H9 (cell line): ENCODE data around the gene SNAP47. TPM values are rescaled to one million over a fixed set of nuclear protein-coding genes. Genes with fewer than 3 reads are reported as not detected.

ENCODE experiments used
- DNase-seq: peaks from one replicate; pipeline ENCODE4 v3.0.0-alpha.2; 2017
- H2AFZ ChIP-seq: one replicate; pipeline ENCODE4 v1.6.1; 2013; ENCODE audit warnings: mild to moderate bottlenecking, low read length, control low read depth, moderate library complexity
- H2AK5ac ChIP-seq: 2 replicates; pipeline ENCODE4 v1.6.1; 2013; ENCODE audit warnings: low read length, control low read depth, mixed read lengths; ENCODE audit not compliant: insufficient read length
- H2BK120ac ChIP-seq: one replicate; pipeline ENCODE4 v1.6.1; 2013; ENCODE audit warnings: low read depth, mild to moderate bottlenecking, low read length, control low read depth, inconsistent platforms; ENCODE audit not compliant: poor library complexity, severe bottlenecking
- H2BK12ac ChIP-seq: 2 replicates; pipeline ENCODE4 v1.6.1; 2013; ENCODE audit warnings: low read length, control low read depth, mixed read lengths, low read depth; ENCODE audit not compliant: insufficient read length
- H2BK15ac ChIP-seq: 2 replicates; pipeline ENCODE4 v1.6.1; 2013; ENCODE audit warnings: low read depth, low read length, control low read depth
- H2BK20ac ChIP-seq: one replicate; pipeline ENCODE4 v1.6.1; 2013; ENCODE audit warnings: low read depth, mild to moderate bottlenecking, low read length, control low read depth, inconsistent platforms; ENCODE audit not compliant: poor library complexity, severe bottlenecking
- H2BK5ac ChIP-seq: 2 replicates; pipeline ENCODE4 v1.6.1; 2013; ENCODE audit warnings: low read length, control low read depth, mixed read lengths; ENCODE audit not compliant: insufficient read length
- H3K14ac ChIP-seq: 2 replicates; pipeline ENCODE4 v1.6.1; 2013; ENCODE audit warnings: low read length, control low read depth; ENCODE audit not compliant: insufficient read depth
- H3K18ac ChIP-seq: 2 replicates; pipeline ENCODE4 v1.6.1; 2013; ENCODE audit warnings: low read depth, mild to moderate bottlenecking, mixed read lengths, low read length, control low read depth; ENCODE audit not compliant: insufficient read length
- H3K23ac ChIP-seq: 2 replicates; pipeline ENCODE4 v1.6.1; 2013; ENCODE audit warnings: low read length, control low read depth, mixed read lengths, low read depth; ENCODE audit not compliant: insufficient read length
- H3K23me2 ChIP-seq: 2 replicates; pipeline ENCODE4 v1.6.1; 2013; ENCODE audit warnings: low read depth, mild to moderate bottlenecking, mixed read lengths, low read length, control low read depth; ENCODE audit not compliant: insufficient read length, poor library complexity, severe bottlenecking
- H3K27ac ChIP-seq: 2 replicates; pipeline ENCODE4 v1.5.1; 2013; ENCODE audit warnings: low read length, control low read depth, mixed read lengths, low read depth; ENCODE audit not compliant: insufficient read length
- H3K27me3 ChIP-seq: 2 replicates; pipeline ENCODE4 v1.6.1; 2013; ENCODE audit warnings: low read length, control low read depth, inconsistent platforms; ENCODE audit not compliant: insufficient read depth
- H3K4ac ChIP-seq: 2 replicates; pipeline ENCODE4 v1.6.1; 2013; ENCODE audit warnings: low read depth, mild to moderate bottlenecking, control low read depth, inconsistent platforms, low read length, moderate library complexity
- H3K4me1 ChIP-seq: 2 replicates; pipeline ENCODE4 v1.6.1; 2013; ENCODE audit warnings: low read length, control low read depth, inconsistent platforms; ENCODE audit not compliant: insufficient read depth
- H3K4me2 ChIP-seq: 2 replicates; pipeline ENCODE4 v1.6.1; 2013; ENCODE audit warnings: low read length, control low read depth, mixed read lengths; ENCODE audit not compliant: insufficient read length, insufficient read depth
- H3K56ac ChIP-seq: 2 replicates; pipeline ENCODE4 v1.6.1; 2013; ENCODE audit warnings: low read depth, mild to moderate bottlenecking, mixed read lengths, low read length, control low read depth; ENCODE audit not compliant: insufficient read length
- H3K79me1 ChIP-seq: 2 replicates; pipeline ENCODE4 v1.6.1; 2013; ENCODE audit warnings: low read depth, mild to moderate bottlenecking, moderate library complexity, low read length, control low read depth, inconsistent platforms; ENCODE audit not compliant: insufficient read depth, poor library complexity, severe bottlenecking
- H3K79me2 ChIP-seq: 2 replicates; pipeline ENCODE4 v1.6.1; 2013; ENCODE audit warnings: low read length, control low read depth, inconsistent platforms; ENCODE audit not compliant: insufficient read depth
- H3K9ac ChIP-seq: 2 replicates; pipeline ENCODE4 v1.6.1; 2013; ENCODE audit warnings: low read length, control low read depth, mixed read lengths; ENCODE audit not compliant: insufficient read length; ENCODE audit errors: extremely low read depth
- H3K9me3 ChIP-seq: one replicate; pipeline ENCODE4 v1.6.1; 2013; ENCODE audit warnings: low read depth, low read length, inconsistent platforms; ENCODE audit not compliant: control insufficient read depth
- H3T11ph ChIP-seq: one replicate; pipeline ENCODE4 v1.6.1; 2013; ENCODE audit warnings: mild to moderate bottlenecking, low read length, control low read depth, inconsistent platforms
- H4K20me1 ChIP-seq: one replicate; pipeline ENCODE4 v1.6.1; 2013; ENCODE audit not compliant: control insufficient read depth, insufficient read length, insufficient read depth
- H4K5ac ChIP-seq: 2 replicates; pipeline ENCODE4 v1.6.1; 2013; ENCODE audit warnings: low read depth, mild to moderate bottlenecking, mixed read lengths, low read length, control low read depth; ENCODE audit not compliant: insufficient read length
- H4K8ac ChIP-seq: replicated peaks from 2 replicates; pipeline ENCODE4 v1.6.1; 2013; ENCODE audit warnings: low read length, control low read depth, mixed read lengths, low read depth; ENCODE audit not compliant: insufficient read length
- H4K91ac ChIP-seq: 2 replicates; pipeline ENCODE4 v1.6.1; 2013; ENCODE audit warnings: low read depth, mild to moderate bottlenecking, moderate library complexity, mixed read lengths, low read length, control low read depth; ENCODE audit not compliant: insufficient read length
- H3K27ac Mint-ChIP-seq, 3 experiments: 2 replicates in 2 of 3; 3 replicates in 1 of 3; pipeline ENCODE4 v1.8.0; 2020 to 2021; ENCODE audit warnings: mixed read lengths in 3 of 3, mild to moderate bottlenecking in 1 of 3, moderate library complexity in 1 of 3
- H3K27me3 Mint-ChIP-seq: 2 replicates; pipeline ENCODE4 v1.8.0; 2021; ENCODE audit warnings: low read depth, mild to moderate bottlenecking, moderate library complexity, mixed read lengths
- H3K36me3 Mint-ChIP-seq, 3 experiments: 2 replicates in 2 of 3; 3 replicates in 1 of 3; pipeline ENCODE4 v1.8.0; 2020 to 2021; ENCODE audit warnings: low read depth in 3 of 3, mixed read lengths in 3 of 3; ENCODE audit not compliant: insufficient read depth in 1 of 3
- H3K4me1 Mint-ChIP-seq, 2 experiments: 2 replicates each; pipeline ENCODE4 v1.8.0; 2020; ENCODE audit warnings: mixed read lengths in 2 of 2
- H3K4me3 Mint-ChIP-seq, 2 experiments: 2 replicates in 1 of 2; 3 replicates in 1 of 2; pipeline ENCODE4 v1.8.0; 2020 to 2021; ENCODE audit warnings: mild to moderate bottlenecking in 2 of 2, mixed read lengths in 2 of 2, moderate library complexity in 1 of 2
- H3K9me3 Mint-ChIP-seq, 2 experiments: 2 replicates in 1 of 2; 3 replicates in 1 of 2; pipeline ENCODE4 v1.8.0; 2020; ENCODE audit warnings: mild to moderate bottlenecking in 2 of 2, mixed read lengths in 2 of 2, moderate library complexity in 1 of 2
- CTCF ChIP-seq: fragments of 200-600 bp; sonication (generic); conservative IDR thresholded peaks from 3 replicates; pipeline ENCODE4 v1.8.0; 2021; ENCODE audit warnings: antibody characterized with exemption, mild to moderate bottlenecking
- WGBS: extraction: QIAGEN DNeasy Blood & Tissue Kit; methylation state at CpG from one replicate; pipeline ENCODE4 v1.1.7; 2013; ENCODE audit warnings: missing lambda C conversion rate, low lambda C conversion rate, mixed read lengths; ENCODE audit not compliant: insufficient read length; ENCODE audit errors: extremely low coverage; 5-methylcytosine and 5-hydroxymethylcytosine counted together
- total RNA-seq: library from RNA; stranded (reverse); gene quantifications from 2 replicates; pipeline ENCODE4 v1.2.1, GENCODE V29; 2021

SNAP47 gene
- total RNA-seq, 1 experiment from 2014 or later, result 44.1 TPM

DNA sequence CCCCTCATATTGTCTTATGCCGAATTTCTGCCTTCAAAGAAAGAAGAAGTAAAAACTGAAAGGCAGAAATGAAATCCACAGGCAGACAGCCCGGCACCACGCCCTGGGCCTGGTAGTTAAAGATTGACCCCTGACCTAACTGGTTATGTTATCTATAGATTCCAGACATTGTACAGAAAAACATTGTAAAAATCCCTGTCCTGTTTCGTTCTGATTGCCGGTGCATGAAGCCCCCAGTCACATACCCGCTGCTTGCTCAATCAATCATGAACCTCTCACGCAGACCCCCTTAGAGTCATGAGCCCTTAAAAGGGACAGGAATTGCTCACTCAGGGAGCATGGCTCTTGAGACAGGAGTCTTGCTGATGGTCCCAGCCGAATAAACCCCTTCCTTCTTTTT, 49.4 kb upstream of the SNAP47 start:
- no peak overlapping the region for H2BK120ac ChIP-seq
- no peak overlapping the region for H3K14ac ChIP-seq
- WGBS, result no CpG with 5 or more reads among the region's 8 CpGs
- H3K9ac ChIP-seq, result no peak overlapping the region
- H3K9me3 Mint-ChIP-seq, result peaks cover 73 to 81% of the 10 kb centered on the region in 2 experiments
- H3K27me3 ChIP-seq, result no peaks in the 10 kb centered on the region
- H2BK20ac ChIP-seq, result no peak overlapping the region
- no peak for TF ChIP-seq CTCF
- H2BK12ac ChIP-seq, result no peak overlapping the region
- H4K20me1 ChIP-seq, result no peaks in the 10 kb centered on the region
- H3K4ac ChIP-seq, result no peak overlapping the region
- H3K56ac ChIP-seq, result no peak overlapping the region
- H3K9me3 ChIP-seq, result peaks cover 10% of the 10 kb centered on the region
- no peak overlapping the region for H2BK15ac ChIP-seq
- 0 out of 4 replicates have a peak, but pooled peaks cover 0 to 2% of the 10 kb centered on the region in 2 experiments for H3K4me1 Mint-ChIP-seq
- H3K27ac ChIP-seq, result no peak overlapping the region
- H3K79me2 ChIP-seq, result no peaks in the 10 kb centered on the region
- H3K23me2 ChIP-seq, result no peaks in the 10 kb centered on the region
- H3K27me3 Mint-ChIP-seq, result no peaks in the 10 kb centered on the region; the same call in 1 of the 2 replicates
- no peaks in the 10 kb centered on the region for H3K79me1 ChIP-seq
- peaks cover 0 to 3% (median 2%) of the 10 kb centered on the region in 3 experiments; a peak in 2 of 7 replicates for H3K36me3 Mint-ChIP-seq
- no peak overlapping the region for H2BK5ac ChIP-seq
- H4K8ac ChIP-seq, result no peak overlapping the region
- H3K18ac ChIP-seq, result no peak overlapping the region
- no peak overlapping the region for H3T11ph ChIP-seq
- no peak overlapping the region for H3K23ac ChIP-seq
- H3K4me3 Mint-ChIP-seq, result no peak overlapping the region
- H3K4me1 ChIP-seq, result no peaks in the 10 kb centered on the region
- H4K91ac ChIP-seq, result no peak overlapping the region
- no peak overlapping the region for H3K4me2 ChIP-seq
- no peak for DNase-seq
- H4K5ac ChIP-seq, result no peak overlapping the region
- H2AK5ac ChIP-seq, result no peak overlapping the region
- no peak overlapping the region for H3K27ac Mint-ChIP-seq
- H2AFZ ChIP-seq, result no peak overlapping the region
